Activated T-cell treated with anti-CD3 and anti-CD28 coated beads, Interleukin-2, amount 50 U/mL, for 4 hours (primary cell): ENCODE data around the gene AVEN. TPM values are rescaled to one million over a fixed set of nuclear protein-coding genes. Genes with fewer than 3 reads are reported as not detected.

ENCODE experiments used
- ATAC-seq, 2 donors: fragments of 200-7000 bp; cut with Tn5 transposase; one replicate each; pipeline ENCODE4 v1.10.0; 2021
- DNase-seq: peaks from one replicate; pipeline ENCODE4 v3.0.0-alpha.2; 2020
- H3K27me3 Mint-ChIP-seq: one replicate; pipeline ENCODE4 v1.8.0; 2021; ENCODE audit warnings: low read depth, mixed read lengths
- H3K36me3 Mint-ChIP-seq: one replicate; pipeline ENCODE4 v1.8.0; 2022; ENCODE audit warnings: mixed read lengths; ENCODE audit not compliant: insufficient read depth
- H3K4me1 Mint-ChIP-seq: one replicate; pipeline ENCODE4 v1.8.0; 2021; ENCODE audit warnings: low read depth, mixed read lengths
- H3K4me3 Mint-ChIP-seq: one replicate; pipeline ENCODE4 v1.8.0; 2021; ENCODE audit warnings: mild to moderate bottlenecking, moderate library complexity, mixed read lengths
- H3K9me3 Mint-ChIP-seq: one replicate; pipeline ENCODE4 v1.8.0; 2021; ENCODE audit warnings: mixed read lengths
- total RNA-seq, 3 donors: library from RNA; stranded (reverse); gene quantifications; one replicate each; pipeline ENCODE4 v1.2.1, GENCODE V29; 2021

The AVEN gene
- total RNA-seq, 3 donors from 2014 or later, result 14.7 to 17.9 (median 17.2) TPM

DNA sequence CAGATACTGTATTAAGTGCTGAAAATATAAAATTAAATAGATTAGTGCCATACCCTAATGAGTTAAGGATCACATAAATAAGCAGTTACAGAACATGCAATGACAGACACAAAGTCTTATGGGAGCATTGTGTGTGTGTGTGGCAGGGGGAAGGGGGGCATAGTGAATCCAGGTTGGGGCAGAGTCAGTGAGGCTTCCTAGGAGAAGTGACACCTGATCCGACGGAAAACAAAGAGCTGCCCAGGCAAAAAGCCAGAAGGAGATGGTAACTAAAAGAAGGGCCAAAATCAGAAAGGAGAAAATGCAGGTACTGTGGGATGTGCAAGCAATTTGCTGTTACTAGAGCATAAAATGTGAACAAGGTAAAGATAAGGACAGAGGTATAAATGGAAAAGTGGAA lies 150.8 kb downstream of the AVEN start:
- no peaks in the 10 kb centered on the region for H3K4me1 Mint-ChIP-seq
- H3K9me3 Mint-ChIP-seq, result peaks cover 6% of the 10 kb centered on the region
- ATAC-seq (no peak), DNase-seq (no peak)
- H3K4me3 Mint-ChIP-seq, result no peak overlapping the region
- H3K27me3 Mint-ChIP-seq, result no peaks in the 10 kb centered on the region
- H3K36me3 Mint-ChIP-seq, result peaks cover 11% of the 10 kb centered on the region

DNA sequence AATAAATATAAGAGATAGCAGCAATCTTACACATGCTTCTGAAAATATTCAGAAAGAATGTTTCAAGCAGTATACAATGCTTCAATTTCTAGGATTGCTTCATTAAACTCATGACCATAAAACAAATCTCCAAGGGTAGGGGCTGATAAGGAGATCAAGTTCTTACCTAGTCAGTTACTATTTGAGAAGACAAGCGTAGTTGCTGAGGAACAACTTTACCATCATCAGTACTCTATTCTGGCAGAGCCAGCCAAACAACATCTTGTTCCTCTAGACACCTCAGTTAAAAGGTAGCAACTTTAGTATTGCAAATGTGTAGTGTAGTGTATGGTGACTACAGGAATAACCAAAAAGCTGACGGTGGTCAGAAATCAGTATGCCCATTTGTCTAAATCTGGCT lies 156.1 kb downstream of the AVEN start:
- peaks cover 6% of the 10 kb centered on the region for H3K9me3 Mint-ChIP-seq
- H3K4me3 Mint-ChIP-seq, result no peak overlapping the region
- peaks cover 3% of the 10 kb centered on the region for H3K36me3 Mint-ChIP-seq
- no peak for DNase-seq
- no peak for ATAC-seq
- no peaks in the 10 kb centered on the region for H3K4me1 Mint-ChIP-seq
- H3K27me3 Mint-ChIP-seq, result no peaks in the 10 kb centered on the region

DNA sequence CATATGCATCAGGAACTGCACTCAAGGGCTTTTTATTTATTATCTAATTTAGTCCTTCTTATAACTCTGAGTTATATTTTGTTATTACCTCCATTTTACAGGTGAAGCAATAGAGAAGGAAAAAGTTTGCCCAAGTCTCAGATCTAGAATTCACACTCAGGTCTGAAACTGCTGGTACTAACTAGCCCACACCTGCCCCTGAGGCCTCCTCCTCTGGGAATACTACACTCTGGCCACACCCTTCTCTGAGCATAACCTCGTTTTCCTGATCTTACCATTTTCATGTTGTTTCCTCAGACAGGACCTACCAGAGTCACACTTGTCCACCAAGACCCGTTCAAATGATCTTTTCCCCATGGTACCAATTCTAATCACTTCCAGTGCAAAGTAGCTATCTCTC lies 164.8 kb downstream of the AVEN start:
- Mint-ChIP-seq H3K36me3 (peaks cover 17% of the 10 kb centered on the region), H3K4me1 (no peaks in the 10 kb centered on the region), H3K9me3 (no peaks in the 10 kb centered on the region), H3K4me3 (no peak overlapping the region), H3K27me3 (no peaks in the 10 kb centered on the region)
- no peak for ATAC-seq
- no peak for DNase-seq

GRCh38 chr15:33872416-33873106 lies 166.4 kb downstream of the AVEN start:
- ATAC-seq (no peak), DNase-seq (no peak)
- H3K36me3 Mint-ChIP-seq, result peaks cover 19% of the 10 kb centered on the region
- no peaks in the 10 kb centered on the region for H3K4me1 Mint-ChIP-seq
- H3K27me3 Mint-ChIP-seq, result no peaks in the 10 kb centered on the region
- no peak overlapping the region for H3K4me3 Mint-ChIP-seq
- no peaks in the 10 kb centered on the region for H3K9me3 Mint-ChIP-seq

GRCh38 chr15:33871980-33872379 lies 167.0 kb downstream of the AVEN start:
- Mint-ChIP-seq H3K4me1 (no peaks in the 10 kb centered on the region), H3K27me3 (no peaks in the 10 kb centered on the region), H3K36me3 (peaks cover 24% of the 10 kb centered on the region), H3K4me3 (no peak overlapping the region), H3K9me3 (no peaks in the 10 kb centered on the region)
- no peak for ATAC-seq
- DNase-seq, result no peak

- ATAC-seq (no peak), DNase-seq (no peak)
- Mint-ChIP-seq H3K9me3 (no peaks in the 10 kb centered on the region), H3K36me3 (peaks cover 50% of the 10 kb centered on the region), H3K27me3 (no peaks in the 10 kb centered on the region), H3K4me1 (no peaks in the 10 kb centered on the region), H3K4me3 (no peak overlapping the region)
Observed at GRCh38 chr15:33866101-33866737, 172.8 kb downstream of the AVEN start.

DNA sequence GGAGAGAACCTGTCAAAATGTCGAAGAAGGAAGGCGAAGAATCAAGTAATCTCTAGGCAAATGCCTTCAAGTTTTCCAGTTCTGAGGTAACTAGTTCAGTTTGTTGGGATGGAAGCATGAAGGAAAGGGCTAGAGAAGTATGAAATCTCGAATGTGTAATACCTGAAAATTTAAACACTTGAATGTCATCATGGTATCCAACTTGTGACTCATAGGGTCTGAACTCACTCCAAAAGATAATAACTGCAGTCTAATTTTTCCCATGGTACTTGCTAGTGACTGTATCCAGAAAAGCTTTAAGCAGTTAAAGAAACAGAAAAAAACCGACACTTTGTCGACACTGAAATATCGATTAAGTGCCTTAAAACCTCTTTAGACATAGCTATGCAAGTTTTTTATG lies 173.6 kb downstream of the AVEN start:
- H3K27me3 Mint-ChIP-seq, result no peaks in the 10 kb centered on the region
- no peak overlapping the region for H3K4me3 Mint-ChIP-seq
- H3K9me3 Mint-ChIP-seq, result no peaks in the 10 kb centered on the region
- no peak for ATAC-seq
- H3K4me1 Mint-ChIP-seq, result no peaks in the 10 kb centered on the region
- DNase-seq, result no peak
- peaks cover 51% of the 10 kb centered on the region for H3K36me3 Mint-ChIP-seq

- Mint-ChIP-seq H3K4me3 (no peak overlapping the region), H3K27me3 (no peaks in the 10 kb centered on the region), H3K9me3 (no peaks in the 10 kb centered on the region), H3K36me3 (peaks cover 49% of the 10 kb centered on the region), H3K4me1 (no peaks in the 10 kb centered on the region)
- no peak for ATAC-seq
- DNase-seq, result no peak
Observed at GRCh38 chr15:33864360-33865075, 174.5 kb downstream of the AVEN start.

DNA sequence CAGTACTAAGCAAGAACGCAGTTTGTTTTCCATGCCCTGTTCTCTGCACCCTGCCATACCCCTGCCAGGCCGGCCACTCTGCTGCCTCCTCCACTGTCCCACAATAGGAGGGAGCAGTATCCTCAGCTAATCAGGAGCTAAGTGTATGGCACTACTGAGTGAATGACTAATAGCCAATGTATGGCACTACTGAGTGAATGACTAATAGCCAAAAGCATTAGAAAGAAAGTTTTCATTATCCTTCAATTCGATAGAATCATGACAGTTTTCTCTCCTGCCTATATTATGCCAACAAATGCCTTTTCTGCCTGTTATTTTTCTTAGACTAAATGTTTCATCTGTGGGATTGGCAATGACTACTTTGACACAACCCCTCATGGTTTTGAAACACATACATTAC lies 178.2 kb downstream of the AVEN start:
- H3K27me3 Mint-ChIP-seq, result no peaks in the 10 kb centered on the region
- ATAC-seq (no peak), DNase-seq (no peak)
- H3K4me1 Mint-ChIP-seq, result no peaks in the 10 kb centered on the region
- H3K4me3 Mint-ChIP-seq, result no peak overlapping the region
- peaks cover 33% of the 10 kb centered on the region for H3K36me3 Mint-ChIP-seq
- no peaks in the 10 kb centered on the region for H3K9me3 Mint-ChIP-seq

DNA sequence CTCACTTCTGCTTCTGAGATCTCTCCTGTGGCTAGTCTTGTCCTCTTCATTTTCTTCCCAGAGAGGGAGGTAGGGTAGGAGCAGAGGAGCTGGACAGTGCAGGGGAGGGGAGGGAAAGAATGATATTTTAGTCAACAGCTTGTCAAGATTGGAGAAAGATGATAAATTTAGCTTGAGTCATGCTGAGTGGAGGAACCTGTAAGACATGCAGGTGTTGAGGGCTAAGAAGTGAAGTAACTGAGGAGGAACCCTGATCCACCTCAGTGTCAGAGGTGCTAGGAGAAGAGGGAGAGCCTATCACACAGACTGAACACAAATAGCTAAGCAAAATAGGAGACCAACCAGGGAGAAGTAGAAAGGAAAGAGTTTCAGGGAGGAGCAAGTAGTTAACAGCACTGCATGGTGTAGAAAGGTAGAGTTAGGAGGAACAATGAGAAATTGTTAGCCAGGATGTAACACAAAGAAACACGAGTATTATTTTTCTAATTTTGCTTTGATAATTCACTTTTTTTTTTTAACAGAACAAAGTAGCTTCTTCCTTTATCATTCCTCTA lies 178.9 kb downstream of the AVEN start:
- DNase-seq, result no peak
- H3K4me3 Mint-ChIP-seq, result no peak overlapping the region
- no peak for ATAC-seq
- H3K36me3 Mint-ChIP-seq, result peaks cover 28% of the 10 kb centered on the region
- H3K9me3 Mint-ChIP-seq, result no peaks in the 10 kb centered on the region
- no peaks in the 10 kb centered on the region for H3K4me1 Mint-ChIP-seq
- H3K27me3 Mint-ChIP-seq, result no peaks in the 10 kb centered on the region

- Mint-ChIP-seq H3K27me3 (no peaks in the 10 kb centered on the region), H3K9me3 (no peaks in the 10 kb centered on the region), H3K36me3 (peaks cover 16% of the 10 kb centered on the region), H3K4me3 (no peak overlapping the region), H3K4me1 (no peaks in the 10 kb centered on the region)
- ATAC-seq (no peak), DNase-seq (no peak)
Observed at GRCh38 chr15:33858836-33859235, 180.2 kb downstream of the AVEN start.

DNA sequence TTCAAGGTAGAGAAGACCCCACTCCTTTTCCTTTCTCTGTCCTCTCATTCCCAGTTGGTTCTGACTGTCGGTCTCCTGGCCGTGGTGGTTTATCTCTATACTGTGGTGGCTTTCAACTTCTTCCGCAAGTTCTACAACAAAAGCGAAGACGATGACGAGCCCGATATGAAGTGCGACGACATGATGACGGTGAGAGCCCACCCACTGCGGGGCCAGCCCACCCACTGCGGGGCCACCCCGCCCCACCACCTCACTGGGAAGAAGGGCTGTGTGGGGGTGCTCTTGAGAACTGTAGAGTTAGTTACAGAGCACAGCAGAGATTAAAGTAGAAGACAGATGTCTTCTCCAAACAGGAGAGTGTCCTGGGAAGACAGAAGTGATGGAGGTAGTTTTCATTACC lies 181.3 kb downstream of the AVEN start:
- Mint-ChIP-seq H3K9me3 (no peaks in the 10 kb centered on the region), H3K36me3 (peaks cover 10% of the 10 kb centered on the region), H3K27me3 (no peaks in the 10 kb centered on the region), H3K4me1 (no peaks in the 10 kb centered on the region), H3K4me3 (no peak overlapping the region)
- no peak for ATAC-seq
- DNase-seq, result no peak

GRCh38 chr15:33852570-33852969 lies 186.4 kb downstream of the AVEN start:
- no peak for ATAC-seq
- no peak overlapping the region for H3K4me3 Mint-ChIP-seq
- no peaks in the 10 kb centered on the region for H3K27me3 Mint-ChIP-seq
- no peak for DNase-seq
- no peaks in the 10 kb centered on the region for H3K4me1 Mint-ChIP-seq
- no peaks in the 10 kb centered on the region for H3K36me3 Mint-ChIP-seq
- H3K9me3 Mint-ChIP-seq, result no peaks in the 10 kb centered on the region

- Mint-ChIP-seq H3K36me3 (no peaks in the 10 kb centered on the region), H3K4me1 (no peaks in the 10 kb centered on the region), H3K9me3 (no peaks in the 10 kb centered on the region), H3K4me3 (no peak overlapping the region), H3K27me3 (no peaks in the 10 kb centered on the region)
- no peak for ATAC-seq
- no peak for DNase-seq
Observed at GRCh38 chr15:33852094-33852493, 186.9 kb downstream of the AVEN start.

DNA sequence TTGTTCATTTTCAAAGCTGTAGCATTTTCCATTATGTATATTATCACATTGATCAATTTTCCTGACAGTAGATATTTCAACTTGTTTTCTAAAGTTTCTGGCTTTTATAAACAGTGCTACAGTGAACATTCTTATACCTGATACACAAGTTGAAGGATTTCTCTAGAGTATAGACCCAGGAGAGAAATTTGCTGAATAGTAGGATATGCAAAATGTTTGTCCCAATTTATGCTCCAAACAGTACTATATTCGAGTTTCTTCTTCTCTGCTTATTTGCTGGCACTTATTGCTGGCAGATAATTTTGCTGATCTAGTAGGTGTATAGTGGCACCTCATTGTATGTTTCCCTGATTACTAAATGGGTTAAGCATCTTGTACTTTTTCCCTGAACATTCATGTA lies 187.9 kb downstream of the AVEN start:
- DNase-seq, result no peak
- no peaks in the 10 kb centered on the region for H3K27me3 Mint-ChIP-seq
- no peak overlapping the region for H3K4me3 Mint-ChIP-seq
- H3K36me3 Mint-ChIP-seq, result no peaks in the 10 kb centered on the region
- no peak for ATAC-seq
- no peaks in the 10 kb centered on the region for H3K4me1 Mint-ChIP-seq
- H3K9me3 Mint-ChIP-seq, result no peaks in the 10 kb centered on the region
